Measurements from ENCODE around the gene LYL1.

GRCh38 chr19:13121551-13122274 lies 19.1 kb upstream of the LYL1 start:
- no peak for TF ChIP-seq CTCF (IDR thresholded peaks at IDR 0.05)
- TF ChIP-seq POLR2A (IDR thresholded peaks at IDR 0.05) = no peak

Data from thyroid gland (tissue), 4 donors.